ENCODE data around the gene SHISA6. TPM values are rescaled to one million over a fixed set of nuclear protein-coding genes. Genes with fewer than 3 reads are reported as not detected.

The SHISA6 gene
- total RNA-seq, 4 donors from 2014 or later = 0.51 to 1.9 (median 1.1) TPM

GRCh38 chr17:11290814-11291213 lies 49.8 kb downstream of the SHISA6 start:
- TF ChIP-seq CTCF (IDR thresholded peaks at IDR 0.05; ENCODE audit: low read depth) = no peak

- no peak for TF ChIP-seq CTCF (IDR thresholded peaks at IDR 0.05; ENCODE audit: low read depth)
These were observed 51.5 kb downstream of the SHISA6 start for GRCh38 chr17:11292491-11292890.

GRCh38 chr17:11293480-11293879 lies 52.5 kb downstream of the SHISA6 start:
- TF ChIP-seq CTCF (IDR thresholded peaks at IDR 0.05; ENCODE audit: low read depth) = no peak

GRCh38 chr17:11294826-11295225 lies 53.8 kb downstream of the SHISA6 start:
- no peak for TF ChIP-seq CTCF (IDR thresholded peaks at IDR 0.05; ENCODE audit: low read depth)

- no peak for TF ChIP-seq CTCF (IDR thresholded peaks at IDR 0.05; ENCODE audit: low read depth)
These were observed 56.0 kb downstream of the SHISA6 start for GRCh38 chr17:11296994-11297393.

- TF ChIP-seq CTCF (IDR thresholded peaks at IDR 0.05; ENCODE audit: low read depth) = no peak
These were observed 57.4 kb downstream of the SHISA6 start for GRCh38 chr17:11298401-11298800.

GRCh38 chr17:11300201-11300600 lies 59.2 kb downstream of the SHISA6 start:
- TF ChIP-seq CTCF (IDR thresholded peaks at IDR 0.05; ENCODE audit: low read depth) = no peak

All from subcutaneous adipose tissue (tissue), 4 donors.